GM23338 (cell line): ENCODE results near the gene SRSF1. TPM values are rescaled to one million over a fixed set of nuclear protein-coding genes. Genes with fewer than 3 reads are reported as not detected.
A peak's percentile ranks its signal among the peaks of the same experiment; 100 is the strongest.

Experiments
- ATAC-seq: fragments of 200-7000 bp; cut with Tn5 transposase; 3 replicates; pipeline ENCODE4 v1.9.1; 2020
- DNase-seq: peaks from one replicate; pipeline ENCODE4 v3.0.0-alpha.2; 2015; ENCODE audit warnings: low spot score
- H2AFZ ChIP-seq: fragments of 200-600 bp; sonication (generic); 2 replicates; pipeline ENCODE4 v1.8.0; 2016; ENCODE audit warnings: antibody characterized with exemption, mild to moderate bottlenecking, moderate library complexity
- H3F3A ChIP-seq: fragments of 200-600 bp; sonication (generic); replicated peaks from 2 replicates; pipeline ENCODE4 v1.8.0; 2017; ENCODE audit warnings: antibody characterized with exemption, mixed run types, low read depth
- H3K27ac ChIP-seq: fragments of 200-600 bp; sonication (generic); 2 replicates; pipeline ENCODE4 v1.6.1; 2016; ENCODE audit warnings: low read depth
- H3K27me3 ChIP-seq: fragments of 200-600 bp; sonication (generic); 2 replicates; pipeline ENCODE4 v1.8.0; 2016; ENCODE audit warnings: mild to moderate bottlenecking, mixed run types, moderate library complexity; ENCODE audit not compliant: insufficient read depth
- H3K36me3 ChIP-seq: fragments of 200-600 bp; sonication (generic); 2 replicates; pipeline ENCODE4 v1.8.0; 2016; ENCODE audit warnings: mild to moderate bottlenecking; ENCODE audit not compliant: insufficient read depth
- H3K4me1 ChIP-seq: fragments of 200-600 bp; sonication (generic); 2 replicates; pipeline ENCODE4 v1.8.0; 2016; ENCODE audit warnings: mild to moderate bottlenecking, moderate library complexity; ENCODE audit not compliant: insufficient read depth
- H3K4me2 ChIP-seq: fragments of 200-600 bp; sonication (generic); 2 replicates; pipeline ENCODE4 v1.7.1; 2017; ENCODE audit warnings: mixed run types
- H3K4me3 ChIP-seq: fragments of 200-600 bp; sonication (generic); 2 replicates; pipeline ENCODE4 v1.6.1; 2016; ENCODE audit warnings: mixed run types
- H3K79me2 ChIP-seq: fragments of 200-600 bp; sonication (generic); replicated peaks from 2 replicates; pipeline ENCODE4 v1.8.0; 2017; ENCODE audit warnings: mild to moderate bottlenecking; ENCODE audit not compliant: insufficient read depth
- H3K9me2 ChIP-seq: fragments of 200-600 bp; sonication (generic); 2 replicates; pipeline ENCODE4 v1.8.0; 2017; ENCODE audit not compliant: insufficient read depth
- H4K20me1 ChIP-seq: fragments of 200-600 bp; sonication (generic); replicated peaks from 2 replicates; pipeline ENCODE4 v1.8.0; 2017; ENCODE audit warnings: mild to moderate bottlenecking; ENCODE audit not compliant: insufficient read depth
- H3K27ac Mint-ChIP-seq: 2 replicates; pipeline ENCODE4 v1.8.0; 2020; ENCODE audit warnings: inconsistent platforms, mild to moderate bottlenecking, moderate library complexity, mixed read lengths
- H3K27me3 Mint-ChIP-seq: 3 replicates; pipeline ENCODE4 v1.8.0; 2022; ENCODE audit warnings: low read depth, mild to moderate bottlenecking, moderate library complexity, mixed read lengths, inconsistent platforms; ENCODE audit not compliant: insufficient read depth, poor library complexity
- H3K36me3 Mint-ChIP-seq: 3 replicates; pipeline ENCODE4 v1.8.0; 2021; ENCODE audit warnings: low read depth, mild to moderate bottlenecking, inconsistent platforms, moderate library complexity, mixed read lengths
- H3K4me1 Mint-ChIP-seq: 3 replicates; pipeline ENCODE4 v1.8.0; 2020; ENCODE audit warnings: mild to moderate bottlenecking, inconsistent platforms, mixed read lengths
- H3K4me3 Mint-ChIP-seq: 3 replicates; pipeline ENCODE4 v1.8.0; 2021; ENCODE audit warnings: moderate library complexity, mild to moderate bottlenecking, inconsistent platforms, mixed read lengths
- H3K9me3 Mint-ChIP-seq: 3 replicates; pipeline ENCODE4 v1.8.0; 2020; ENCODE audit warnings: moderate library complexity, mild to moderate bottlenecking, inconsistent platforms, mixed read lengths
- CREB1 ChIP-seq: fragments of 250-450 bp; sonication (Bioruptor Pico); IDR thresholded peaks from 2 replicates; pipeline ENCODE4 v1.5.0; 2020; ENCODE audit warnings: low read depth, mild to moderate bottlenecking, moderate library complexity
- EZH2 ChIP-seq: fragments of 200-600 bp; sonication (generic); IDR thresholded peaks from one replicate; pipeline ENCODE4 v1.8.0; 2017; ENCODE audit warnings: antibody characterized with exemption, mild to moderate bottlenecking, low read depth; ENCODE audit not compliant: unreplicated experiment
- POLR2AphosphoS5 ChIP-seq: IDR thresholded peaks from 2 replicates; pipeline ENCODE4 v1.6.1; 2016; ENCODE audit warnings: antibody characterized with exemption, low read depth
- ZNF114 ChIP-seq: fragments of 250-450 bp; sonication (Bioruptor Pico); IDR thresholded peaks from 2 replicates; pipeline ENCODE4 v1.5.0; 2020; ENCODE audit warnings: mild to moderate bottlenecking, moderate library complexity
- polyA plus RNA-seq: library from polyadenylated mRNA; unstranded; fragments of >200 nt; fragmentation: Nextera tagmentation; extraction: Ambion mirVana; gene quantifications from 2 replicates; pipeline ENCODE4 v1.2.1, GENCODE V29; 2016
- total RNA-seq: library from RNA; depleted of rRNA; stranded (reverse); fragments of >200 nt; shearing (Covaris generic); gene quantifications from 2 replicates; pipeline ENCODE4 v1.2.3, GENCODE V29; 2014
- TF ChIP-seq, protein P1 (sequence below), 2 experiments: fragments of 200-600 bp in 1 of 2; sonication (generic) in 1 of 2; conservative IDR thresholded peaks; 2 replicates each; pipeline versions ENCODE4 v1.5.1 to v1.6.1; 2016 to 2017; ENCODE audit warnings: antibody characterized with exemption in 2 of 2, low read depth in 2 of 2, mild to moderate bottlenecking in 2 of 2, moderate library complexity in 1 of 2
- TF ChIP-seq, protein P2 (sequence below): IDR thresholded peaks from 2 replicates; pipeline ENCODE4 v1.6.1; 2016; ENCODE audit warnings: antibody characterized with exemption

The SRSF1 gene
- total and polyA plus RNA-seq, 2 experiments from 2014 or later: 413 to 584 TPM

DNA sequence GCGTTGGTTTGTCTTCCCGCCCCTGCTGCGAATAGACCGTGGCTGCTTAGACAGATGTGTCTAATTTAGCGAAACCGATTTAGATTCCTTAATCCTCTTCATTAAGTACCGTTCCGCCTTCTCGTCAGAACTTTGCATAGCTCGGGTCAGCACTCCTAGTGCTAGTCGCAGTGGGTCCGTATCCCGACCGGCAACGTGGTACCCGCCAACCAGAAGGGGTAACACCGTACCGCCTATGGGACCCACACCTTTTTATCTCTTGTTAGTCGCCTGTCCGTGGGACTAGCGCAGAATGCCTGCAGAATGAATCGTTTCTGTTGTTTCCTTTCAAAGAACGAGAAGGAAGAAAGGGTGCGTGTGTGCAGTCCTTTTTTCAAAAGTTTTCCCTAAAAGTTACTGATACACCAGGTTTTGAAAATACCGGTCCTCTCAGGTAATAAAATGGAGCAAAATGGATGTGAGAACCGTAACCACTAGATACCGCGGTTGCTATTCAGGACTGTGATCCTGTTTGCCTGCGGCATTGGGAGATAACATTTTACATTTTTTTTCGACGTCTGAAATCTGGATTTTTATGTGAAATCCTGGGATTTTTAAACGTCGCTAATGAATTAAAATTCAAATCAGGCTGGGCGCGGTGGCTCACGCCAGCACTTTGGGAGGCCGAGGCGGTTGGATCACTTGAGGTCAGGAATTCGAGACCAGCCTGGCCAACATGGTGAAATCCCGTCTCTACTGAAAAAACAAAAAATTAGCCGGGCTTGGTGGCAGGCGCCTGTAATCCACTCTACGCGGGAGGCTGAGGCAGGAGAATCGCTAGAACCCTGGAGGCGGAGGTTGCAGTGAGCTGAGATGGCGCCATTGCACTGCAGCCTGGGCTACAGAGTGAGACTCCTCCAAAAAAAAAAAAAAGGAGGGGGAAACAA, 998 bp upstream of the SRSF1 start:
- peak overlapping the region; percentile 96 for H3K4me2 ChIP-seq
- peak overlapping the region; percentile 45; the same call in 1 of the 2 replicates for H2AFZ ChIP-seq
- H3K27me3 ChIP-seq: no peaks in the 10 kb centered on the region
- ATAC-seq (peak; percentile 69), DNase-seq (peak; percentile 44)
- peaks cover 25% of the 10 kb centered on the region for H3K36me3 ChIP-seq
- H3K4me1 Mint-ChIP-seq: peaks cover 26% of the 10 kb centered on the region
- H3K4me3 ChIP-seq: peak overlapping the region; percentile 94
- H3K79me2 ChIP-seq: peaks cover 39% of the 10 kb centered on the region
- H3K27ac Mint-ChIP-seq: peak overlapping the region; percentile 100
- peaks cover 18% of the 10 kb centered on the region for H3K4me1 ChIP-seq
- peaks cover 17% of the 10 kb centered on the region for H3K27me3 Mint-ChIP-seq
- H3K4me3 Mint-ChIP-seq: peak overlapping the region; percentile 100
- TF ChIP-seq, protein P1, sequence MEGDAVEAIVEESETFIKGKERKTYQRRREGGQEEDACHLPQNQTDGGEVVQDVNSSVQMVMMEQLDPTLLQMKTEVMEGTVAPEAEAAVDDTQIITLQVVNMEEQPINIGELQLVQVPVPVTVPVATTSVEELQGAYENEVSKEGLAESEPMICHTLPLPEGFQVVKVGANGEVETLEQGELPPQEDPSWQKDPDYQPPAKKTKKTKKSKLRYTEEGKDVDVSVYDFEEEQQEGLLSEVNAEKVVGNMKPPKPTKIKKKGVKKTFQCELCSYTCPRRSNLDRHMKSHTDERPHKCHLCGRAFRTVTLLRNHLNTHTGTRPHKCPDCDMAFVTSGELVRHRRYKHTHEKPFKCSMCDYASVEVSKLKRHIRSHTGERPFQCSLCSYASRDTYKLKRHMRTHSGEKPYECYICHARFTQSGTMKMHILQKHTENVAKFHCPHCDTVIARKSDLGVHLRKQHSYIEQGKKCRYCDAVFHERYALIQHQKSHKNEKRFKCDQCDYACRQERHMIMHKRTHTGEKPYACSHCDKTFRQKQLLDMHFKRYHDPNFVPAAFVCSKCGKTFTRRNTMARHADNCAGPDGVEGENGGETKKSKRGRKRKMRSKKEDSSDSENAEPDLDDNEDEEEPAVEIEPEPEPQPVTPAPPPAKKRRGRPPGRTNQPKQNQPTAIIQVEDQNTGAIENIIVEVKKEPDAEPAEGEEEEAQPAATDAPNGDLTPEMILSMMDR (conservative IDR thresholded peaks at IDR 0.05; ENCODE audit: low read depth in 2 of 2): peak; percentile 11 to 46; a peak in 2 of 4 replicates
- no peak for TF ChIP-seq ZNF114 (CRISPR knock-in tag)
- H3K27ac ChIP-seq: peak overlapping the region; percentile 100
- peaks cover 6% of the 10 kb centered on the region; the same call in 2 of the 3 replicates for H3K9me3 Mint-ChIP-seq
- peaks cover 9% of the 10 kb centered on the region; the same call in 1 of the 2 replicates for H3F3A ChIP-seq
- H3K9me2 ChIP-seq: no peaks in the 10 kb centered on the region
- H3K36me3 Mint-ChIP-seq: peaks cover 54% of the 10 kb centered on the region
- peaks cover 20% of the 10 kb centered on the region for H4K20me1 ChIP-seq

DNA sequence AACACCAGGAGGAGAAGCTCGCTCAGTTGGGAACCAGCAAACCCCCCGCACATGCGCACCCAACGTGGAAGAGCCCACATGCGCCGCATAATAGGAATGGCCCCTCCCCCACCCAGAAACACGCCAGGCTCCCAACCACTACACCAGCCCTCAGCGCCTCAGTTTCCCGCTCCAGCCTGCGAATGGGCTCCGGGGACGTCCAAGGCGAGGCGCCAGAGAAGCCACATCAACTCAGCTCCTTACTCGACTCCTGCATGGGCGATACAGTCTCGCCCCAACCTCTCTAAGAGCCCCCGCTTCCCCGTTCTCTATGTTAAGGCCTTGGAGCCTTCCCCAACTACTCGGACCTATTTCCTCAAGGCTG, 504 bp downstream of the SRSF1 start:
- peaks cover 69% of the 10 kb centered on the region for H3K36me3 Mint-ChIP-seq
- H3K4me3 ChIP-seq: peak overlapping the region; percentile 94
- no peaks in the 10 kb centered on the region for H3K27me3 ChIP-seq
- DNase-seq: peak; percentile 75
- peaks cover 17% of the 10 kb centered on the region for H3K27me3 Mint-ChIP-seq
- TF ChIP-seq POLR2AphosphoS5: no peak
- TF ChIP-seq EZH2: no peak
- no peak for TF ChIP-seq ZNF114 (CRISPR knock-in tag)
- TF ChIP-seq, protein P2, sequence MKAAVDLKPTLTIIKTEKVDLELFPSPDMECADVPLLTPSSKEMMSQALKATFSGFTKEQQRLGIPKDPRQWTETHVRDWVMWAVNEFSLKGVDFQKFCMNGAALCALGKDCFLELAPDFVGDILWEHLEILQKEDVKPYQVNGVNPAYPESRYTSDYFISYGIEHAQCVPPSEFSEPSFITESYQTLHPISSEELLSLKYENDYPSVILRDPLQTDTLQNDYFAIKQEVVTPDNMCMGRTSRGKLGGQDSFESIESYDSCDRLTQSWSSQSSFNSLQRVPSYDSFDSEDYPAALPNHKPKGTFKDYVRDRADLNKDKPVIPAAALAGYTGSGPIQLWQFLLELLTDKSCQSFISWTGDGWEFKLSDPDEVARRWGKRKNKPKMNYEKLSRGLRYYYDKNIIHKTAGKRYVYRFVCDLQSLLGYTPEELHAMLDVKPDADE: no peak
- TF ChIP-seq CREB1 (CRISPR knock-in tag): 0 out of 2 replicates have a peak, but pooled peaks have one; percentile 39
- peak; percentile 37 for ATAC-seq
- H3K4me2 ChIP-seq: peak overlapping the region; percentile 96
- H3K9me3 Mint-ChIP-seq: peaks cover 6% of the 10 kb centered on the region; the same call in 2 of the 3 replicates
- peaks cover 33% of the 10 kb centered on the region for H3K36me3 ChIP-seq
- H3F3A ChIP-seq: peaks cover 17% of the 10 kb centered on the region; the same call in 1 of the 2 replicates
- peak overlapping the region; percentile 100 for H3K27ac Mint-ChIP-seq
- H2AFZ ChIP-seq: no peak overlapping the region
- peaks cover 25% of the 10 kb centered on the region for H4K20me1 ChIP-seq
- H3K4me3 Mint-ChIP-seq: peak overlapping the region; percentile 100
- H3K9me2 ChIP-seq: no peaks in the 10 kb centered on the region
- peaks cover 18% of the 10 kb centered on the region for H3K4me1 ChIP-seq
- H3K79me2 ChIP-seq: peaks cover 54% of the 10 kb centered on the region
- H3K4me1 Mint-ChIP-seq: peaks cover 36% of the 10 kb centered on the region
- peak overlapping the region; percentile 100 for H3K27ac ChIP-seq
